GM12875 (cell line): ENCODE measurements around the gene SOWAHB.
"Not testable (repeated sequence)": the region's sequence is repeated elsewhere in the genome, so short reads cannot be mapped to it uniquely, and the experiment has no call there.

ENCODE experiments used
- H3K4me3 ChIP-seq: one replicate; pipeline ENCODE4 v1.5.1; 2011; ENCODE audit warnings: low read depth, low read length, control low read depth
- TF ChIP-seq, protein P1 (sequence below): IDR thresholded peaks from 2 replicates; pipeline ENCODE4 v1.5.1; 2011; ENCODE audit warnings: low read depth, mild to moderate bottlenecking, control low read depth, inconsistent platforms, low read length, moderate library complexity, borderline replicate concordance; ENCODE audit not compliant: insufficient read depth

The SOWAHB gene

DNA sequence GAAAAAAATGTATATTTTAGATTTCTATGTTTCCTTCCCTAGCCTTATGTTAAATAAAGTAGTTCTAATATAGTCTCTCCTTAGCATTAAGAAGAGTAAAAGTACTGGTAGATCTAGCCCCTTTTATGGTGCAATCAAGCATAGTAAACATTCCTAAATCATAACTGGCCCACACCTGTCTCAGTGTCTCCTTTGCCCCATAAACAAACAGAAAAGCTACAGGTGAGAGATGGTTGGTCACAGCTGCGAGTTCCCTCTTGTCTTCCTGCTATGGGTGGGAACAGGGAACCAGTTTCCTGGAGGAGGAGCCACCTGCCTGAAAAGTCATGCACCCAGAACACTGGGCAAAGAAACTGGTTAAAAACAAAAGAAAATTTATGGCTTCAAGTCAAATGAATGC lies 16.6 kb downstream of the SOWAHB start:
- no peak overlapping the region for H3K4me3 ChIP-seq
- TF ChIP-seq, protein P1, sequence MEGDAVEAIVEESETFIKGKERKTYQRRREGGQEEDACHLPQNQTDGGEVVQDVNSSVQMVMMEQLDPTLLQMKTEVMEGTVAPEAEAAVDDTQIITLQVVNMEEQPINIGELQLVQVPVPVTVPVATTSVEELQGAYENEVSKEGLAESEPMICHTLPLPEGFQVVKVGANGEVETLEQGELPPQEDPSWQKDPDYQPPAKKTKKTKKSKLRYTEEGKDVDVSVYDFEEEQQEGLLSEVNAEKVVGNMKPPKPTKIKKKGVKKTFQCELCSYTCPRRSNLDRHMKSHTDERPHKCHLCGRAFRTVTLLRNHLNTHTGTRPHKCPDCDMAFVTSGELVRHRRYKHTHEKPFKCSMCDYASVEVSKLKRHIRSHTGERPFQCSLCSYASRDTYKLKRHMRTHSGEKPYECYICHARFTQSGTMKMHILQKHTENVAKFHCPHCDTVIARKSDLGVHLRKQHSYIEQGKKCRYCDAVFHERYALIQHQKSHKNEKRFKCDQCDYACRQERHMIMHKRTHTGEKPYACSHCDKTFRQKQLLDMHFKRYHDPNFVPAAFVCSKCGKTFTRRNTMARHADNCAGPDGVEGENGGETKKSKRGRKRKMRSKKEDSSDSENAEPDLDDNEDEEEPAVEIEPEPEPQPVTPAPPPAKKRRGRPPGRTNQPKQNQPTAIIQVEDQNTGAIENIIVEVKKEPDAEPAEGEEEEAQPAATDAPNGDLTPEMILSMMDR: no peak

DNA sequence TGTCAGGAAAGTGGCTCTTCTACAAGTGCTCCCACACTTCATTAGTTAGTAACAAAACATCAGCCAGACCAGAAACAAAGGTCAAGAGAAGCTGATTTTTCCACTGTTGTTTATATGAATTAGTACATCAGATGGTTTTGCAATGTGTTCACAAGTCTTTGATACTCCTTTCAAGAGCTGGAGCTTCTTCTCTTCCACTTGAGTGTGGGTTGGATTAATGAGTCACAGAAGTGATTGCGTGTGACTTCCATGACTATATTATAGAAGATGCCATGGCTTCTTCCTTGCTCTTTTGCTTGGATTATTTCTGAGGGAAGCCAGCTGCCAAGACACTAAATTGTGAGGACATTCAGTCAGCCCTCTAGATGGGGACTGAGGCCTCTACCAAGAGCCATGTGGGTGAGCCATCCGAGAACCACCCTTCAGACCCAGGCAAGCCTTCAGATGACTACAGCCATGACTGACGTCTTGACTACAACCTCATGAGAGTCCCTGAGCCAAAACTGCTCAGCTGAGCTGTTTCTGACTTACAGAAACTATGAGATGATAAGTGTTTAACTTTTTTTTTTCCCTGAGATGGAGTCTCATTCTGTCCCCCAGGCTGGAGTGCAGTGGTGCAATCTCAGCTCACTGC lies 18.1 kb downstream of the SOWAHB start:
- H3K4me3 ChIP-seq: no peak overlapping the region
- TF ChIP-seq, protein P1: no peak

GRCh38 chr4:76878641-76879165 lies 19.2 kb downstream of the SOWAHB start:
- H3K4me3 ChIP-seq: not testable (repeated sequence)

DNA sequence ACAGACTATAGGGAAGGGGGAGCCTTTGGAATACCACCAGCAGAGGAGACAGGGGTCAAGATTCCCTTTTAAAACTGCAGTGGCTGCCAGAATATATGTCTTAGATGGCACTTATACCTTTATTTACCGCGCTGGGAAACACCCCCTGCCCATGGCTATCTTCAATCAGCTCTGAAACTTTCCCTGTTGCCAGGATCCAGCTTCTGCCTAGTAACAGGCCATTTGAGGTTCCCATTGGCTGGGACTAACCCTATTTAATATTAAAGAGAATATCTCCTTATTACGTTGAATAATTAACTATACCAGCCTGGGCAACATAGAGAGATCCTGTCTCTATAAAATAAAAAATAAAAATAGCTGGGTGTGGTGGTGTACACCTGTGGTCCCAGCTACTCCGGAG lies 23.8 kb downstream of the SOWAHB start:
- H3K4me3 ChIP-seq: no peak overlapping the region
- TF ChIP-seq, protein P1: no peak

DNA sequence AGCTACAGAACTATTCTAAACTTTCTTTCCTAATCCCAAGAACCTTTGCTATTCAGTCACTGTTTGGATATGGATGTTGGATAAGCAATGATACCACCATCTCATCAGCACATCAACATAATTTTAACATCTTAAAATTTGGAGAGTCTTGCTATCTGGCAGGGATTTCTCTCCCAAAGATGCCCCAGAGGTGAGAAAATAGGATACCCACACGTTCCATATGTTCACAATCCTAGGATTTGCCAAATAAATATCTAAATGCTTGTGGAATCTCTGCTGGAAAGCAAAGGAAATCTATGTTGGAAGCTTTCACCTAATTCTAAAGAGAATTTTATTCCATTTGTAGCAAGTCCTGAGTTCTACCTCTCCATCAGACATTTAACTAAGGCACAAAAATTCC lies 24.4 kb downstream of the SOWAHB start:
- TF ChIP-seq, protein P1: no peak
- no peak overlapping the region for H3K4me3 ChIP-seq

- H3K4me3 ChIP-seq: no peak overlapping the region
- TF ChIP-seq, protein P1: no peak
These were observed 25.4 kb downstream of the SOWAHB start for GRCh38 chr4:76872556-76872955.

- not testable (repeated sequence) for H3K4me3 ChIP-seq
These were observed 29.2 kb downstream of the SOWAHB start for GRCh38 chr4:76868780-76869179.

- H3K4me3 ChIP-seq: no peak overlapping the region
- TF ChIP-seq, protein P1: no peak
These were observed 29.9 kb downstream of the SOWAHB start for GRCh38 chr4:76867880-76868655.
